Mesenteric fat pad (tissue), 1 donor: ENCODE results near the gene PHF21B. TPM values are rescaled to one million over a fixed set of nuclear protein-coding genes. Genes with fewer than 3 reads are reported as not detected.
"Not testable (repeated sequence)": the region's sequence is repeated elsewhere in the genome, so short reads cannot be mapped to it uniquely, and the experiment has no call there.

Source experiments
- DNase-seq: peaks from one replicate; pipeline ENCODE4 v3.0.0-alpha.2; 2020; ENCODE audit warnings: low spot score
- total RNA-seq: library from RNA; stranded (reverse); fragmentation: NEBNext Ultra II Directional; extraction: Animal tissue kit (Norgen Biotek cat#: 25700); gene quantifications from one replicate; pipeline ENCODE4 v1.2.1, GENCODE V29; 2021
- donor health status: DM: yes; HTN: yes; CAD: no.

PHF21B gene
- total RNA-seq, 1 donor from 2014 or later = not detected

DNA sequence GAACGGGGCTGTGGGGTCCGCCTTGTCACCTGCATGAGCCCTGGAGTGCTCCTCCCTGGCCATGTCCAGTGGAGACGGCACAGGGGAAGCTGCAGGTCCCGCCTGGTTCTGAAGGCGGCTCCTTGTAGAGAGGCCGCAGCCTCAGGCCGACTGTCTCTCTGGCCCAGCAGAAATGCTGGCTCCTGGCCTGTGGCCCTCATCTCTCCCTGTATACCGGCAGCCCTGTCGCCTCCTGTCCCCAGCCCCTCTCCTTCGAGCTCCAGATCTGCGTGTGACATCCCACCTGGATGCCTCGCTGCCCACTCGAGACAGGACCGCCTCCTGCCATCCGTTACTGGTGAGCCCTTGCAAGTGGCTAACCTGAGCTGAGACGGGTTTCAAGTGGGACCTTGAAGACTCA lies 73.6 kb downstream of the PHF21B start:
- no peak for DNase-seq

DNA sequence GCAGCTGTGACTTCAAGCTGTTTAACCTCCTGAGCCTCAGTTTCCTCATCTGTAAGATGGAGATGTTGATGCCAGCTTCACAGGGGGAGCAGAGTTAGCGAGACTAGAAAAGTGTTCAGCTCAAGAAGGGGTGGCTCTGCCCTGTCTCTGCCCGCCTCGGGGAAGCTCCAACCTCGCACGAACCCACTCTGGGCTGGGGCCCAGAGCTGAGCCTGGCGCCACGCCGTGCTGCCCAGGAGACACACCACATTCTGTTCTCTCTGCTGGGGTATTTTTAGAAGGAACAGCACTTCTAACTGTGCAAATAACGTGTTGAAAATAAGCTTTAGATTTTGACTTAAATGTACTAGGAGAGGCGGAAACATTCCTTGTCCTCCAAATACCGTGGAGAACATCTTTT lies 74.1 kb downstream of the PHF21B start:
- DNase-seq = no peak

DNA sequence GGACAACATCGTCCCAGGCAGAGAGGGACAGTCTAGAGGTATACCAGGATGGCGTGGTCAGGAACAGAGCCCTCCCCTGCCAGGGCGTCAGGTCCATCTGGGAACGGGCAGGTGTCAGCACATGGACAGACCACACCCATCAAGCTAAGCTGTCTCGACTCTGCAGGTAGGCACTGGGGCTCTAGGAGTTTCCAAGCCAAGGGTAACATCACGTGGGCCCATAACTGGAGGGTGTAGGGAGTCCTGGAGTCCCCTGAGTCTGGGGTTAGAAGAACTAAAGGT lies 75.4 kb downstream of the PHF21B start:
- no peak for DNase-seq

DNA sequence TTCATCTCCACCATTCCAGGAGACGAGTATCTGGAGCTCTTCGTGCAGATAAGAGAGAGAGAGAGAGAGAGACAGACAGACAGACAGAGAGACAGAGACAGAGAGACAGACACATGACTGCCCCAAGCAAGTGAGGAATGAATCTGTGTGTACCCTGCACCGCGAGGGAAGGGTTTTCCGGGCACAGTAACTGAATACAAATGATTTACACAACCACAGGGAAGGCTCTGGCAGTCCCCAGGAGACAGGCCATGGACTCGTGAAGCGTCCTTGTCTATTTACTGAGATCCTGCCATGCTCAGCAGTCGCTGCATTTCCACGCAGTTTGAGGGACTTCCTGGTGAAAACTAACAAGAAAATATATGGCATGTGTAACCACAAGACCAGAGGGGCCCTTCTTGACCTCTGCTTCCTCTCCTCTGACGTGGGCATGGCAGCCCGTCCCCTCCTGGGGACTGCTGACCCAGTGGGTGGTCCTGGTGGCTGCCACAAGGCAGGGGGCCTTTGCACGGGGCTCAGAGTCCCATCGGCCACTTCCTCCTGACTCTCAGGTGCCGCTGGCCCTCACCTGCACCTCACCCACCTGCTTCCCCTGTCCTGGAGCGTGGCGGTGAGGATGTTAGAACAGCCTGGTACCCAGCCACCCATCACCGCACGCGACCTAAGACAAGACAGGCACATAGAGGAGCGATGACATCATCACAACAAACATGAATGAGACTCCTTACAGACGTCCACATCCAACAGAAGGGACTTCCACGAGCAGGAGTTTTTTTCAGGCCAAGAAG lies 75.9 kb downstream of the PHF21B start:
- DNase-seq = no peak

DNA sequence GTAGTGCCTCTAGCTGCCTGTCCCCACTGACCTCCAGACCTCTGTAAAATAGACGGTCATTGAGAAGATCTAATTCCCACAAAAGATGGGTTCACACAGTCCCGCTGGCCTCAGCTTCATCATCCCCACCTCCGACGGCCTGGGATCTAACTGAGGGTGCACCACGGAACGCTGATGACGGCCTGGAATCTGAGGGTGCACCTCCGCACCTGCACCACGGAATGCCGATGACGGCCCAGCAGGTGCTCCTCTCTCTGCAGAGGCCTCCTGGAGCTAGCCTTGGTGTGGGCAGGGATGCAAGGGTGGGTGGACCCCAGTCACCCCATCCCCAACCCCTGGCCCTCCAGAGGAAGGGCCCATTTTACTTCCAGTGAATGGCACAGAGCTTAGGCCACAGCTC lies 77.3 kb downstream of the PHF21B start:
- no peak for DNase-seq

DNA sequence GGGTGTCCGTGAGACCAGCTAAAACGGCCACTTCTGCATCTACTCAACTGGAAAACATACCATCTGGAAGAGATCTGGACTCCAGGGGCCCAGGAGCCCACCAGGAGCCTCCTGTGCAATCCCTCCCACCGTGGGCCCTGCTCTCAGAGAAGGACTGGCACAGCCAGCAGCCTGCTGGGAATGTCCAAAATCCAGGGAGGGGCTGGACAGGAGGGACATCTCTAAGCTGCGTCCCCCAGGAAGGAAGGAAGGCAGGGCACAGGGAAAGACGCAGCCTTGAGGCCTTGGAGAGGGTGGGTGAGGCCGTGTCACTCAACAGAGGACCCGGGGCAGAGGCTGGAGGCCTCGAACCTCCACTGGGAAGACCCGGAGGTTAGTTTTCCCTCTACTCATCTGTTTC lies 78.0 kb downstream of the PHF21B start:
- no peak for DNase-seq

DNA sequence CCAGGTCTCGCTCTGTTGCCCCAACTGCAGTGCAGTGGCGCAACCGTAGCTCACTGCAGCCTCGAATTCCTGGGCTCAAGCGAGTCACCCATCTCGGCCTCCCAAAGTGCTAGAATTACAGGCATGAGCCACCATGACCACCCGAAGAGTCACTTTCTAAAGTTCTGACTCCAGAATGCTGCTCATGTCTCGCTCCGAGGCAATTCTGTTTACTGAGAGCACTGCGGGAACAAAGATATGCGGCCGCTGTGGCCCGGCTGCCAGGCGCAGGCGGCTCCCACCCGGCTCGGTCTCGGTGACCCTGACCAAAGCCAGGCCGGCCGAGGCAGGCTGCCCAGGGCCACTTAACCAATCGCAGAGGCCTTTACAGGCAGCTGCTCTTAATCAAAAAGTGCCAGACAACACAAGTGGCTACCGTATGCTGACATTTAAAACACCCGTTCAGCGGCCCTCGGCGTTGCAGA lies 78.7 kb downstream of the PHF21B start:
- no peak for DNase-seq

DNA sequence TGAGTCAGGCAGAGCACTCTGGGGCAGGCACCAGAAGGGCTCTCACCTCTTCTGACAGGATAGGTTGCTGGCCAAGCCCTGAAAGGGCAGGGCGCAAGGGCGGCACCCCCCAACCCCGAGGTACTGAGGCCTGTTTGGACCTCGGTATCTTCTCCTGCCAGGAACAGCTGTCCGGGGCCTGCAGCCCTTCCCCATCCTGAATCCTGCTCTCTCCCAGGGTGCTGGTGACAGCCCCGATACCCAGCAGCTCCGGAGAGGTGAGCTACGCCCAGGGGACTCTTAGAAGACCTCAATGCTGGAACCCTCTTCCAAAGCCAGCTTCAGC lies 79.1 kb downstream of the PHF21B start:
- DNase-seq = no peak

DNA sequence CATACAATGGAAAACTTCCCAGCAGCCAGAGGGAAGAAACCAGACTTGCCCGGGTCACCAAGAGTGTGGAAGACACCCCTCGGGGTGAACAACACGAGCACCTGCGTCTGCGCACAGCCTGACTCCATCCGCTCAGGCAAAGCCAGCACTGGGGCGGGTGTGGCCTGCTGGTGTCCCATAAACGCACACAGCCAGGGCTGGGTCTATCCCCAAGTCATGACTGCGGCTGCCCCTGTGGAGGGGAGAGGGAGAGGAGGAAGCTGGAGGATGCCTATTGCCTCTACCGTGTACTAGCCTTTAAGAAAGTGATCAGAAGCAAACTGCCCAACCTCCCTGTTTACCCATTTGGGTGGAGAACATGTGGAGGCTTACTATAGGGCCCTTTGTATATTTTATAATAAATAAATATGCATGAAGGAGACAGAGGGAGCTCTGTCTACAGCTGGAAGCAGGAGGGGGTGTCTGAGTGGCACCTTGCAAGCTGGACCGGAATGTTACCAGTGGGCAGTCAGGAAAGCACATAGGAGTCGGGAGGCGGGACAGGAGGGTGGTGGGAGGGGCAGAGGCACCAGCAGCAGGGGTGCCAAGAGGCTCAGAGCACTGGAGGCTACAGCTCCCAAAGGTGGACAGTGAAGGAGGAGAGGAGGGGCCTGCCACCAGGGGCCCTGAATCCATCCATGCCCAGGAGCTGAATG lies 79.6 kb downstream of the PHF21B start:
- DNase-seq = no peak

DNA sequence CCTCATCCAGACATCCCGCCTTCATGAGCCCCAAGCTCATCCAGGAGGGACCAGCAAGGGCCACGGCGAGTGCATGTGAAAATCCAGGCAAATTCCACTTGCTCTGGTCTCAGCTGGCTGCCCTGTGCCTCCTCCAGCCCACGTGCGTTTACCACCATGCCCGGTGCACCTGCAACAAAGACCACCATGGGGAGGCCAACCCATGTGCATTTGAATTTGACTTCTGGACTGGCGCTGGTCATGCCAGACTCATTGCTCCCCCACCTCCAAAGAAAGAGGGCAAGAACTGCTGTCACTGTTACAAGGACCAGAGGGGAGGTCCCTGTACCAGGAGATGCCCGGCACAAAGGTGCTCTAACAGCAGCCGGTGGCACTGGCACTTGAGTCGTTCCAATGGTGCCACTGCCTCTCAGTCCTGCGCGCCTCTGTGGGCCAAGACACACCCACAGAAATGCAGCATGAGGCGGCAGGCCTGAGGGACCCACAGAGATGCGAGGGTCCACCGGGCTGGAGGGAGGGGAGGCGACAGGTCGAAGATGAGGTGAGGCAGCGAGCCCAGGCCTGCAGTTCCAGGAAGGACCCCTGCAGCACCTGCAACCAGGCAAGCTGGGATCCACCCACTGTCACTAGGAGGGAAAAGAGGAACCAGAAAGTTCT lies 80.3 kb downstream of the PHF21B start:
- DNase-seq = no peak

DNA sequence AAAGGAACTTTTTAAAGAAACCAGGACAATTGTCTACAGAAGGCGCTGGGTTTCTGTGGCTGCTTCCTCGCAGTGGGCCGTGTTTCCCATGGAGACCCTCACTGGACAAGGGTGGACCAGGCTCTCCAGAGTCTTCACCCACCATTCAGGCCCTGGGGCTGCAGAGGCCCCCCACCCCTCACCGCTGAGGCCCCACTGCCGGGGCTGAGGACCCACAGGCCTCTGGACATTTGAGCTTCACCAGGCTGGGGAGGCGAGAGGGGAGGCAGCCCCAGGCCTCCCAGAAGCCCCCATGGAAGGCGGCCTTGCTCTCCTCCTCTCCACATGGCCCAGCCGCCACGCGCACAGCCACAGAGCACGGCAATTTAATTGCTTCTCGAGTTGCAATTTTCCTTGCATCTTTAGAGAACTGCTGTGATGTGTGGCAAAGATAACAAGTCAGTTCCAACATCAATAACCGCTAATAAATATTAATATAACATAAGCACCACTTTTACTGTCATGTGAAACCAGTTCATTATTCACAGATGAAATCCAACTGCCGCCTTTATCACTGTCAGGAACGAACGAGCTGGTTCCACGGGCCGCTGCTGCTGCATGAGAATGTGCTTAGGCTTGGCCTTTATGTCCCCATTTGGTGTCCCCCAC lies 81.0 kb downstream of the PHF21B start:
- no peak for DNase-seq

DNA sequence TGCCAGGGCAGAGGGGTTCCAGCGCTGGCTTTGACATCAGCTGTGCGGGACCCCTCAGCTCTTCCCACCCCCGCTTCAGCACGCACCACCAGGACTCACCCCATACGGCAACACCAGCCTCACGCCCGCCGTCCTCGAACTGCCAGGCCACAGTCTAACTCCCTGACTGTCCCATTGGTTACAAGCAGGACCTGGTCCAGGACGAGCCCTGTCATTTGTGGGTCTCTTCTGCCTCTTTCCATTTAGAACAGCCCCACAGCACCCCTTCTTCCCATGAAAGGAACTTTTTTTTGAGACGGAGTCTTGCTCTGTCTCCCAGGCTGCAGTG lies 81.7 kb downstream of the PHF21B start:
- no peak for DNase-seq

DNA sequence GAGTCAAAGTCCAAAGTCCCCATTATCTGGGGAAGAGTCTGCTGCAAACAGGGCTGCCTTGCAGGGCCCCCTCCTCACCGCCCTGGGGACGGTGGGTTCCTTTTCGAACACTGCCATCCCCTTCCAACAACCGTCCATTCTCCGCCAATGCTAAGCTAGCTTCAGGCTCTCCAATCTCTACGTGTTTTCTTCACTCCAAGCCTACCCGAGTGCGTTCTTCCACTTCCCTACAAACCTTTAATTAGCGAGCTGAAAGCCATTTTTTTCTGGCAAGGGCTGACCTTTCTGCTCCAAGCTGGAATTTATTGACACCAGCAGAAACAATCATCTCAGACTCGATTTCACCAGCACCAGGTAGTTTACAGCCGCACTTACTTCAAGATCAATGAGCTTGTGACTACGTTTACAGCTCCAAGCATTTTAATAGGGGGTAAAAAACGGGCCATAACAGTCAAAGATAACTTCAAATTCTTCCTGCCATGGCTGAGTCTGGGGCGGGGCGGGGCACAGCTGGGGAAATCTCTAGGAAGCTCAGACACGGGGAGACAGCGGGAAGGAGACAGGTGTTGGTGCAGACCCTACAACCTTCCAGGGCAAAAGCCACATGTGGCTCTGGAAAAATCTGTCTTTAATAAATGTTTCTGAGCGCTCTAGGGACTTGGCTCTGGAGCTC lies 82.2 kb downstream of the PHF21B start:
- no peak for DNase-seq

DNA sequence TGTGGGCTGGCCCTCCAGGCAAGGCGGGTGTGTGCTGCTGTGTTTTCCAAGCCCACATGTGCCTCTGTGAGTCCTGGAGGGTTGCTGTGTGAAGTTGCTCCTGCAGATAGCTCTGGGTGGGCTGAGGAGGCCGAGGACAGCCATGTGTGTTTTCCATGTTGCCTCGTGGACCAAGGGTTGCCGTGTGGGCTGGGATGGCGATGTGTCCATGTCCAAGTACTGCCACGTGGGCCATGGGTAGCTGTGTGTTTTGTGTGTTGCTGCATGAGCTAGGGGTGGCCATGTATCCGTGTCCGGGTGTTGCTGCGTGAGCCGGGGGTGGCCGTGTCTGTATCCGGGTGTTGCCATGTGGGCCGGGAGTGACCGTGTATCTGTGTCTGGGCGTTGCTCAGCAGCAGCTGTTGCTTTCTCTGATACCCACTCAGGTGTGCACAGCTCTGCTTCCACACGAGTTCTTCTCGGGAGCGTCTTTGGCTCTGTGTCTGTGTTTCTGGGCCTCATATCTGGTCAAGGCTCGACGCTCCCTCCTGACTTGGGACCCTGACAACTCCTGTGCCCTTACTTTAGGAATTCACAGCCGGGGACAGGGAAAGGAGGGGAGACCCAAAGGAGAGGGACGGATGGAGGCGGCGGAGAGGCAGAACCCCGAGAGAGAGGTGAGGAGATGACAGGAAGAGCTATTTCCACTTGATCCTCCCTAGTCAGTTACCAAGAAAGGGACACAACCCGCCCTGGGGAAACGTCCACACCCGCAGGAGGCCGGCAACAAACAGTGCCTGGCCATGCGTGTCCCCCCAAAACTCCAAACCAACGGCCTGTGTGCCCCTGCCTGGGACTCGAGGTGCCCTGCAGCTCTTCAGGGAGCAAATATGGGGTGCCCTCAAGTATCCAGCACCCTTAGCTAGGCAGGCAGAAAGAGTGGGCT lies 83.1 kb downstream of the PHF21B start:
- DNase-seq = no peak

DNA sequence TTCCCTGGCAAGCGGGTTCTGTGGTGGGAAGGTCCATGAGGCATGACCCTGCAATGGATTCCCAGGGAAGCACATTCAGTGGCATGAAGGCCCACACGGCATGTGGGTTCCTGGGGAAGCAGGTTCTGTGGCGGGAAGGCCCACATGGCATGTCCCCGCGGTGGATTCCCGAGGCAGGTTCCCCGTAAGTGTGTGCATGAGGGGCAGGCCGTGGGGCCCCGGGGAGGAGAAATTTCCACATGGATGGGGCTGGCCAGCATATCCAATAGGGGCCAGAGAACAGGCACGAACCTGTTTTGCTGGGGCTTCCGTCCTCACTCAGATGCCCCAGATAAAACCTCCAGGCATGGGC lies 83.7 kb downstream of the PHF21B start:
- DNase-seq = no peak

DNA sequence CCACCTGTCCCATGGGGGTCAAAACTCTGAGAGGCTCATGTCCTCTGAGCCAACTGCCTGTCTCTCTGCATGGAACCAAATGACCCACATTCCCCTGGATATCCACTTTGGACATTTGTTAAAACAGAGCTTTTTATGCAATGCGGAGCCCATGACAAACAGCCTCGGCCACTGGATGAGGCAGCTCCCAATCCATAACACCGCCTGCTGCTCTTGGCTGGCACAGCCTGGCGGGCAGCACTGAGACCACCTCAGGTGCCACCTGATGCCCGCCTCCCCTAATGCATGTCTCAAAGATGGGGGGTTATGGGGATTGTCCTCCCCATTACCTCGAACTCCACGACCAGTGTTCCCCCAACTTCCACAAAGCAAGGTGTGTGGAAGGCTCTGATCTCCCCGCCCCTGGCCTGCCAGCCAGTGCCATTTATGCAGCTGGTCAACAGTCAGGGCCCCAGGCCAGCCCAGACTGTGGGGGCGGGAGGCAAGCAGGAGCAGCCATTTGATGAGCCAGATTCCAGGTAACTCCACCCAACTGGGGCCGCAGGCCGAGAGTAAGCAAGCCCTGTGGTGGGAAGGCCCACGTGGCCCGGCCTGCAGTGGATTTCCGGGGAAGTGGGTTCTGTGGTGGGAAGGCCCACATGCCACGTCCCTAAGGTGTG lies 84.2 kb downstream of the PHF21B start:
- no peak for DNase-seq

DNA sequence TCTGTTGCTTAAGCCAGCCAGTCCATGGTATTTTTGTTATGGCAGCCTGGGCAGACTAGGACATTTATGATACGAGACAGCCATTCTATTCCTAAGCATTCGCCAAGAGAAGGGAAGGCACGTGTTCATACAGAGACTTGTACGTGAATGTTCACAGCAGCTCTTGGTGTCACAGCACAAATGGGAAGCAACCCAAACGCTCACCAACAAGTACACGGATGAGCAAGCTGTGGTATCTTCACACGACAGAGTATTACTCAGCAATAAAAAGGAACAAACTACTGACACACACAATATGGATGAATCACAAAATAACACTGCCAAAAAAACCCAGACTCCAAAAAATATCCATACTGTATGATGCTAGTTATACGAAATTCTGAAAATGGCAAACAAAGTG lies 85.1 kb downstream of the PHF21B start:
- no peak for DNase-seq

DNA sequence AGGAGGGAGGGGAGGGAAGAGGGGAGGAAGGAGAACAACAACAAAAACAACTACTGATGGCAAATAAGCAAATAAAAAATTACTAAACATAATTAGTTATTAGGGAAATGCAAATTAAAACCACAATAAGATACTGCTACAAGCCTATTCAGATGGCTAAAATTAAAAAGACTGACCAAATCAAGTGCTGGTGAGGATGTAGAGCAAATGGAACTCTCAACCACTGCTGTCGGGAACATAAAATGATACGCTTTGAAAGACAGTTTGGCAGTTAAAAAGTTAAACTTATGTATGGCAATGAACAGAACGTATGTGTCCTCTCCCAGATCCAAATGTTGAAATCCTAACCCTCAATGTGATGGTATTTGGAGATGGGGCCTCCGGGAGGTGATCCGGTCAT lies 85.7 kb downstream of the PHF21B start:
- DNase-seq = no peak

DNA sequence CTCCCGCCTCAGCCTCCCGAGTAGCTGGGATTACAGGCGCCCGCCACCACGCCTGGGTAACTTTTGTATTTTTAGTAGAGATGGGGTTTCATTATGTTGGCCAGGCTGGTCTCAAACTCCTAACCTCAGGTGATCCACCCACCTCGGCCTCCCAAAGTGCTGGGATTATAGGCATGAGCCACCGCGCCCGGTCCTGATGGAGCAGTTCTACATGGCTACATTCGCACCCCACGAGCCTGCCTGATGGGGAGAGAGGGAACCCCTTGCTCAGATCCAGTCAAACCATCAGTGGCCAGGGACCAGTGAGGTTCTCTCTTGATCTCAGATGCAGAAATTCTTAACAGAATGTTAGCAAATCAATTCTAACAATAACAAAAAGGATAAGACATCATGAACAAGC lies 88.0 kb downstream of the PHF21B start:
- DNase-seq = not testable (repeated sequence)

DNA sequence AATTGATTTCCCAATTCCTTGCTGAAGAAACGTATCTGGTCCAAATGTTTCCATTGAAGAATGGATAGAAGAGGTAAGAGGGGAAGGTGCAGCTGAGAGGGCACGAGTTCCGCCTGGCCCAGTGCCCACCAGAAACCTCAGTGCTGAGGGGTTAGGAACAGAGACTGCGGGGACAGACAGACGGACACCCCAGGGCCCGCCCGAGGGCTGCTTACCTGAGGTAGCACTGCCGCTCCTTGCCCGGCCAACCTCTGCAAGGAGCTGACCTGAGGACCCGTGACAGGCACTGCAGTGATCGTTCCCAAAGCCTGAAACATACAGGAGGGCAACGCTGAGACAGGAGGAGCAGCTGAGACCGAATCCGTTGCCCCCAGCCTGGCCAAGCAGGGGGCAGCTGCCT lies 89.6 kb downstream of the PHF21B start:
- no peak for DNase-seq
